ENCODE results near the gene CD300C.

DNA sequence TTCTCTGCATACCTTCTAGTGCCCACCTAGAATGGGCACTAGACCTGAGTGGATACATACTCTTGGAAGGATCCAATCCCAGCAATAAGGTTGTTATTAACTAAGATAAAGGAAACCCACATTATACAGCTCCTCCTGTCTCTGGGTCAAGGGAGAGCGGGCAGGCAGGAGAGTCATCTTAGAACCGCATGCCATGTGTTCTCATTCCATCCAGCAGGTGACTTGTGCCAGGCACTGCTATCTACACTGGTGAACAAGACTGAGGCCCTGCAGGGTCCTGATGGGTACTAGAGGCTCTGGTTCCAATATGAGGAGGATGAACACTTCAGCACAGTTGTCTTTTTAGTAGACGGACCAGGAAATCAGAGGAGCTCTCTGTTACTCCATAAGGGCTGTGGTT is 27.3 kb upstream of the CD300C start:
- no peak for TF ChIP-seq CTCF (IDR thresholded peaks at IDR 0.05; ENCODE audit: poor library complexity)
- TF ChIP-seq EZH2 (IDR thresholded peaks at IDR 0.05; ENCODE audit: borderline replicate concordance), result no peak
- no peak for TF ChIP-seq EZH2phosphoT487 (IDR thresholded peaks at IDR 0.05; ENCODE audit: low read depth, severe bottlenecking, unreplicated experiment)

All from hepatocyte (in vitro differentiated cells).